PC-3 (cell line): ENCODE measurements around the gene GPR42. TPM values are rescaled to one million over a fixed set of nuclear protein-coding genes. Genes with fewer than 3 reads are reported as not detected.

ENCODE experiments used
- ATAC-seq: fragments of 200-7000 bp; cut with Tn5 transposase; 2 replicates; pipeline ENCODE4 v1.9.1; 2020; ENCODE audit warnings: mild to moderate bottlenecking, moderate library complexity
- Bru-seq: library from RNA; stranded (reverse); fragments of 400-500 nt; gene quantifications from one replicate; lab custom pipeline; 2021; lab: Mats Ljungman, UMichigan
- BruChase-seq, 2 experiments: library from RNA; stranded (reverse); fragments of 400-500 nt; gene quantifications; one replicate each; lab custom pipeline; 2021; lab: Mats Ljungman, UMichigan
- BruUV-seq: library from RNA; stranded (reverse); fragments of 400-500 nt; replicated peaks from 2 replicates; lab custom pipeline; 2021; lab: Mats Ljungman, UMichigan
- CTCF ChIA-PET: fragments of 300-600 bp; sonication (Branson Sonifier 250); formaldehyde crosslinking; loops from one replicate; lab custom pipeline; 2022; ENCODE audit warnings: antibody characterized with exemption; lab: Charles Lee
- POLR2A ChIA-PET: fragments of 300-600 bp; sonication (Branson Sonifier 250); formaldehyde crosslinking; loops from one replicate; lab custom pipeline; 2022; ENCODE audit warnings: antibody characterized with exemption; ENCODE audit not compliant: unreplicated experiment; lab: Charles Lee
- DNase-seq: peaks from one replicate; pipeline ENCODE4 v3.0.0-alpha.2; 2015
- H2AFZ ChIP-seq: fragments of 300-600 bp; sonication (generic); 2 replicates; pipeline ENCODE4 v1.6.0; 2016; ENCODE audit warnings: antibody characterized with exemption, low read length
- H3F3A ChIP-seq: fragments of 300-600 bp; sonication (generic); one replicate; pipeline ENCODE4 v1.6.0; 2017; ENCODE audit warnings: antibody characterized with exemption, low read length, control low read depth, mild to moderate bottlenecking; ENCODE audit not compliant: unreplicated experiment
- H3K27ac ChIP-seq: fragments of 300-600 bp; sonication (generic); 2 replicates; pipeline ENCODE4 v1.5.1; 2016; ENCODE audit warnings: mild to moderate bottlenecking, low read length
- H3K27me3 ChIP-seq: fragments of 300-600 bp; sonication (generic); 2 replicates; pipeline ENCODE4 v1.6.1; 2016; ENCODE audit warnings: low read length, mixed read lengths
- H3K36me3 ChIP-seq: fragments of 300-600 bp; sonication (generic); 2 replicates; pipeline ENCODE4 v1.6.1; 2016; ENCODE audit warnings: low read depth, mixed run types, low read length, mixed read lengths
- H3K4me1 ChIP-seq: fragments of 300-600 bp; sonication (generic); 2 replicates; pipeline ENCODE4 v1.5.1; 2016; ENCODE audit warnings: low read length; ENCODE audit not compliant: insufficient read depth
- H3K4me2 ChIP-seq: fragments of 300-600 bp; sonication (generic); 2 replicates; pipeline ENCODE4 v1.6.0; 2016; ENCODE audit warnings: low read length
- H3K4me3 ChIP-seq: fragments of 300-600 bp; sonication (generic); 2 replicates; pipeline ENCODE4 v1.5.1; 2016; ENCODE audit warnings: mild to moderate bottlenecking, low read length, mixed read lengths
- H3K79me2 ChIP-seq: fragments of 300-600 bp; sonication (generic); 2 replicates; pipeline ENCODE4 v1.6.1; 2017; ENCODE audit warnings: low read length, mixed read lengths
- H3K9ac ChIP-seq: fragments of 300-600 bp; sonication (generic); 2 replicates; pipeline ENCODE4 v1.6.0; 2016; ENCODE audit warnings: mild to moderate bottlenecking, low read length
- H3K9me2 ChIP-seq: fragments of 300-600 bp; sonication (generic); replicated peaks from 2 replicates; pipeline ENCODE4 v1.6.1; 2016; ENCODE audit warnings: mixed run types, low read length, mixed read lengths
- H3K9me3 ChIP-seq: fragments of 300-600 bp; sonication (generic); 2 replicates; pipeline ENCODE4 v1.6.1; 2016; ENCODE audit warnings: low read length, mixed read lengths
- H4K20me1 ChIP-seq: fragments of 300-600 bp; sonication (generic); 2 replicates; pipeline ENCODE4 v1.6.1; 2016; ENCODE audit warnings: low read length, mixed read lengths
- CTCF ChIP-seq: fragments of 300-600 bp; sonication (generic); conservative IDR thresholded peaks from 2 replicates; pipeline ENCODE4 v1.5.1; 2017; ENCODE audit warnings: antibody characterized with exemption, low read depth, mild to moderate bottlenecking, low read length
- EZH2 ChIP-seq: fragments of 300-600 bp; sonication (generic); IDR thresholded peaks from one replicate; pipeline ENCODE4 v1.6.1; 2017; ENCODE audit warnings: antibody characterized with exemption, mild to moderate bottlenecking, low read length; ENCODE audit not compliant: unreplicated experiment
- EZH2phosphoT487 ChIP-seq: fragments of 300-600 bp; sonication (generic); IDR thresholded peaks from 2 replicates; pipeline ENCODE4 v1.6.1; 2018; ENCODE audit warnings: mild to moderate bottlenecking, antibody characterized with exemption, low read length, borderline replicate concordance
- intact Hi-C: fragments of 100-400 bp; cut with micrococcal nuclease; formaldehyde crosslinking; loops from 2 replicates; pipeline ENCODE4 v1.9.0; 2023
- long read RNA-seq: library from polyadenylated mRNA; unstranded; transcript quantifications from one replicate; pipeline ENCODE4 v2.0.0, GENCODE V29; 2021; ENCODE audit not compliant: unreplicated experiment
- total RNA-seq: library from RNA; depleted of rRNA; stranded (reverse); fragments of >200 nt; gene quantifications from 2 replicates; pipeline ENCODE4 v1.2.3, GENCODE V29; 2014; rRNA removed

GPR42 gene
- not detected in 2 replicates for total RNA-seq
- Bru-seq, nascent RNA, result not detected
- not detected for BruChase-seq, experiment 1, labeled RNA remaining after a 6-hour chase
- not detected for BruChase-seq, experiment 2, labeled RNA remaining after a 2-hour chase
- long read RNA-seq, result 0 reads

GRCh38 chr19:35370722-35371121 lies at the start of gene GPR42:
TSS of gene GPR42 (plus strand) at chr19:35371068. CDS start at chr19:35371360, 292 bp downstream.
- BruUV-seq, result no TSS peak
- no peak within 1 kb of the TSS for H3K4me2 ChIP-seq
- ChIA-PET CTCF (no interaction called here), POLR2A (no interaction called here)
- no peaks in the 10 kb centered on the region for H3K79me2 ChIP-seq
- H2AFZ ChIP-seq, result no peak within 1 kb of the TSS
- H3K4me1 ChIP-seq, result no peaks in the 10 kb centered on the region
- H3K36me3 ChIP-seq, result no peaks in the 10 kb centered on the region
- no peak within 1 kb of the TSS for H3K9ac ChIP-seq
- H3K9me2 ChIP-seq, result no peaks in the 10 kb centered on the region
- ATAC-seq, result no peak
- peaks cover 6% of the 10 kb centered on the region; the same call in 1 of the 2 replicates for H3K27me3 ChIP-seq
- H3K4me3 ChIP-seq, result no peak within 1 kb of the TSS
- intact Hi-C loops, result no loop called here
- H4K20me1 ChIP-seq, result no peaks in the 10 kb centered on the region
- H3K9me3 ChIP-seq, result no peaks in the 10 kb centered on the region
- no peak for DNase-seq
- no peaks in the 10 kb centered on the region for H3F3A ChIP-seq
- H3K27ac ChIP-seq, result no peak within 1 kb of the TSS
- TF ChIP-seq CTCF (no peak), EZH2 (no peak), EZH2phosphoT487 (no peak)

- Histone ChIP-seq H3K27me3 (no peaks in the 10 kb centered on the region), H3K9me3 (no peaks in the 10 kb centered on the region), H3K79me2 (no peaks in the 10 kb centered on the region), H4K20me1 (no peaks in the 10 kb centered on the region), H3K4me2 (no peak overlapping the region), H2AFZ (no peak overlapping the region), H3F3A (no peaks in the 10 kb centered on the region), H3K4me1 (peaks cover 13% of the 10 kb centered on the region), H3K36me3 (no peaks in the 10 kb centered on the region), H3K4me3 (no peak overlapping the region), H3K9ac (no peak overlapping the region), H3K9me2 (no peaks in the 10 kb centered on the region), H3K27ac (no peak overlapping the region)
- POLR2A ChIA-PET, result no interaction called here
- BruUV-seq, result no TSS peak
- DNase-seq (no peak), ATAC-seq (no peak)
- CTCF ChIA-PET, result no interaction called here
- intact Hi-C loops, result no loop called here
- no peak for TF ChIP-seq EZH2phosphoT487
- TF ChIP-seq EZH2, result no peak
- no peak for TF ChIP-seq CTCF
Observed at GRCh38 chr19:35321291-35321690, 49.6 kb upstream of the GPR42 start.

- H3F3A ChIP-seq, result no peaks in the 10 kb centered on the region
- H3K4me3 ChIP-seq, result no peak overlapping the region
- DNase-seq (no peak), ATAC-seq (no peak)
- ChIA-PET POLR2A (no interaction called here), CTCF (no interaction called here)
- BruUV-seq, result no TSS peak
- H3K27ac ChIP-seq, result no peak overlapping the region
- no peak overlapping the region for H3K9ac ChIP-seq
- H3K4me1 ChIP-seq, result peaks cover 13% of the 10 kb centered on the region
- no peaks in the 10 kb centered on the region for H3K27me3 ChIP-seq
- H3K79me2 ChIP-seq, result no peaks in the 10 kb centered on the region
- H3K9me2 ChIP-seq, result no peaks in the 10 kb centered on the region
- intact Hi-C loops, result no loop called here
- H4K20me1 ChIP-seq, result no peaks in the 10 kb centered on the region
- no peak for TF ChIP-seq EZH2
- TF ChIP-seq CTCF, result no peak
- TF ChIP-seq EZH2phosphoT487, result no peak
- no peak overlapping the region for H2AFZ ChIP-seq
- no peaks in the 10 kb centered on the region for H3K9me3 ChIP-seq
- H3K4me2 ChIP-seq, result no peak overlapping the region
- H3K36me3 ChIP-seq, result no peaks in the 10 kb centered on the region
Observed at GRCh38 chr19:35322014-35322413, 48.9 kb upstream of the GPR42 start.
